Peyer's patch (tissue), 4 donors: Measurements from ENCODE around the gene C4orf51. TPM values are rescaled to one million over a fixed set of nuclear protein-coding genes. Genes with fewer than 3 reads are reported as not detected.
A peak's percentile ranks its signal among the peaks of the same experiment; 100 is the strongest.

Experiments used
- DNase-seq, 3 donors: peaks; one replicate each; pipeline ENCODE4 v3.0.0-alpha.2; 2017 to 2019
- H3K27ac ChIP-seq, 4 donors: fragments of 200-600 bp; sonication (generic); one replicate each; pipeline ENCODE4 v1.5.1; 2016 to 2019
- H3K27me3 ChIP-seq, 2 donors: fragments of 200-600 bp; sonication (generic); one replicate each; pipeline ENCODE4 v1.5.1; 2019
- H3K36me3 ChIP-seq, 3 donors: fragments of 200-600 bp; sonication (generic); one replicate each; pipeline ENCODE4 v1.5.1; 2016 to 2019
- H3K4me1 ChIP-seq, 4 donors: fragments of 200-600 bp; sonication (generic); one replicate each; pipeline ENCODE4 v1.5.1; 2016 to 2019
- H3K4me3 ChIP-seq, 4 donors: fragments of 200-600 bp; sonication (generic); 1 replicate in 3 of 4; 2 replicates in 1 of 4; pipeline ENCODE4 v1.5.1; 2016 to 2019; ENCODE audit warnings: mild to moderate bottlenecking in 1 of 4
- H3K9me3 ChIP-seq, 4 donors: fragments of 200-600 bp; sonication (generic); one replicate each; pipeline ENCODE4 v1.5.1; 2016 to 2019; ENCODE audit warnings: mild to moderate bottlenecking in 1 of 4
- CTCF ChIP-seq, 6 experiments: fragments of 450-650 bp in 4 of 6; fragments of 200-600 bp in 2 of 6; sonication (generic) in 1 of 6; IDR thresholded peaks; one replicate each; pipeline ENCODE4 v1.5.1; 2017 to 2019; ENCODE audit warnings: antibody characterized with exemption in 6 of 6, mild to moderate bottlenecking in 3 of 6, moderate library complexity in 1 of 6
- POLR2A ChIP-seq, 2 donors: fragments of 450-650 bp; IDR thresholded peaks; one replicate each; pipeline ENCODE4 v1.5.1; 2017; ENCODE audit warnings: antibody characterized with exemption in 2 of 2, mild to moderate bottlenecking in 2 of 2, moderate library complexity in 2 of 2
- total RNA-seq, 4 donors: library from RNA; depleted of rRNA; stranded (reverse); fragments of >200 nt; gene quantifications; one replicate each; pipeline ENCODE4 v1.1.0, GENCODE V29; 2016

The C4orf51 gene
- total RNA-seq, 4 donors from 2014 or later, result not detected

- TF ChIP-seq CTCF (IDR thresholded peaks at IDR 0.05) (no peak), POLR2A (IDR thresholded peaks at IDR 0.05) (no peak)
- H3K4me1 ChIP-seq, result peaks cover 0 to 10% (median 0%) of the 10 kb centered on the region in 4 donors
- no peaks in the 10 kb centered on the region for H3K36me3 ChIP-seq
- no peaks in the 10 kb centered on the region for H3K27me3 ChIP-seq
- no peak overlapping the region for H3K4me3 ChIP-seq
- H3K27ac ChIP-seq, result no peak overlapping the region
- DNase-seq, result peak in 1 of 3 donors; percentile 66
- H3K9me3 ChIP-seq, result no peaks in the 10 kb centered on the region
Measured at GRCh38 chr4:145739845-145740244, 59.9 kb downstream of the C4orf51 start.

- H3K27ac ChIP-seq, result no peak overlapping the region
- no peaks in the 10 kb centered on the region for H3K9me3 ChIP-seq
- no peak for TF ChIP-seq POLR2A (IDR thresholded peaks at IDR 0.05)
- no peak for TF ChIP-seq CTCF (IDR thresholded peaks at IDR 0.05)
- H3K36me3 ChIP-seq, result no peaks in the 10 kb centered on the region
- H3K4me3 ChIP-seq, result no peak overlapping the region
- DNase-seq, result no peak
- no peaks in the 10 kb centered on the region for H3K27me3 ChIP-seq
- peaks cover 0 to 8% (median 0%) of the 10 kb centered on the region in 4 donors for H3K4me1 ChIP-seq
Measured at GRCh38 chr4:145740806-145741205, 60.9 kb downstream of the C4orf51 start.

GRCh38 chr4:145743641-145744040, 63.7 kb downstream of the C4orf51 start:
- Histone ChIP-seq H3K4me1 (no peaks in the 10 kb centered on the region), H3K27ac (no peak overlapping the region), H3K27me3 (no peaks in the 10 kb centered on the region), H3K9me3 (no peaks in the 10 kb centered on the region), H3K36me3 (no peaks in the 10 kb centered on the region), H3K4me3 (no peak overlapping the region)
- TF ChIP-seq POLR2A (IDR thresholded peaks at IDR 0.05), result no peak
- no peak for TF ChIP-seq CTCF (IDR thresholded peaks at IDR 0.05)
- no peak for DNase-seq

GRCh38 chr4:145755802-145756201, 75.9 kb downstream of the C4orf51 start:
- Histone ChIP-seq H3K36me3 (peaks cover 0 to 11% (median 0%) of the 10 kb centered on the region in 3 donors), H3K9me3 (no peaks in the 10 kb centered on the region), H3K27ac (no peak overlapping the region), H3K27me3 (no peaks in the 10 kb centered on the region), H3K4me3 (no peak overlapping the region), H3K4me1 (no peaks in the 10 kb centered on the region)
- TF ChIP-seq POLR2A (IDR thresholded peaks at IDR 0.05), result no peak
- no peak for TF ChIP-seq CTCF (IDR thresholded peaks at IDR 0.05)
- no peak for DNase-seq

GRCh38 chr4:145756244-145756643, 76.3 kb downstream of the C4orf51 start:
- H3K27ac ChIP-seq, result no peak overlapping the region

More at GRCh38 chr4:145756244-145756643, 76.3 kb downstream of the C4orf51 start:
- Histone ChIP-seq H3K4me3 (no peak overlapping the region), H3K4me1 (no peaks in the 10 kb centered on the region), H3K9me3 (no peaks in the 10 kb centered on the region), H3K36me3 (peaks cover 0 to 15% (median 0%) of the 10 kb centered on the region in 3 donors), H3K27me3 (no peaks in the 10 kb centered on the region)
- no peak for TF ChIP-seq POLR2A (IDR thresholded peaks at IDR 0.05)
- TF ChIP-seq CTCF (IDR thresholded peaks at IDR 0.05), result no peak
- no peak for DNase-seq
